ENCODE measurements around the gene EPB41L2. TPM values are rescaled to one million over a fixed set of nuclear protein-coding genes. Genes with fewer than 3 reads are reported as not detected.

Gene EPB41L2
- polyA plus RNA-seq, 3 donors = 10.1 to 127 (median 75.7) TPM

DNA sequence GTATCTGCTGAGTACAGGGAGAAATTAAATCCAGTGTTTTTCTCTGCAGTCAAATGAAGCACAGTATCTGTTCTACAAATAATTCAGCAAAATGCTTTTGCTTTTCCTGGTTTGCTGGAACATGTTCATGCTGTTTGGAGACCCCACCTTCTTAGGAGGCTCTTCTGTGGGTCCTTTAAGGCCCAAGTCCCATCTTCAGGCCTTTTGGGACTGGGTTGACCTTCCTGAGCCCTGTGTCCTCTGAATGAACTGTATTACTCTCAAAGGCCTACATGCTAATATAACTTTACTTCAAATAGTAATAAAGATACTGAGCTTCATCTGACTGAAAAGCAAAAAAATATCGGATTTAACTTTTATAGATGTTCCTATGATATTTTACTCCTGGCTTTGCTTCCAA, 216.5 kb downstream of the EPB41L2 start:
- no peak overlapping the region for H3K27ac ChIP-seq (ENCODE audit: low read depth, low read length)
- WGBS, 3 donors = 64 to 73% (median 69%) methylated on average over 1 of the region's 1 CpG

DNA sequence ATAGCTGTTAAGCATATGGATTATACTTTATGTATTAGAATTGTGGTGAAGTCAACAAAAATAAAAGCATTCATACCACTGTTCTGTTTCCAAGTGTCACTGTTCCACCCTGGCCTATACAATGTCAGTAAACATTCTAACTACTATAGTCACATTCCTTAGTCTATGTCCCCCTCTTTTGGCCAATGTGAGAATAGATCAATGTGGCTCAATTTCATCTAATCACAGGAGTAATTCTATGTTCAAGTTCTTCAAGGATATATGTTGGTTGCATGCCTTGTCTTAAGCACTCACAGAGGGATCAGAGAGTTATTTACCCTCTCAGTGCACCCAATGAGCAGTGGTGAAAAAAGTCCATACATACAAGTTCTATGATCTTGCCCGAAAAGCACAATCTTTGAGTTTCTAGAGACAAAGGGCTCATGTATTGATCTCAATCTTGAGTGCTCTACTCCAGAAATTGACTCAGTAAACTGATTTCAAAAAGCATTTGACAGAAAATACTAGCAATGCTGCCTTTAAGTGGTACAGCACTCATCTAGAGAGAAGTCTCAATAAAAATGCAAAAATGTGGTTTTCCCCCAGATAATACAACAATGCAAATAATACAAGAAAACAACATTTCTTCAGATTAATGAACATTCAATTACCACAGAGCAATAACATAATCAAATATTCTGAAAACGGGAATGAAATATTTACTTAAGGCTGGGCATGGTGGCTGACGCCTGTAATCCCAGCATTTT, 219.3 kb downstream of the EPB41L2 start:
- WGBS, 3 donors = 62 to 81% (median 78%) methylated on average over 3 of the region's 3 CpGs
- H3K27ac ChIP-seq (ENCODE audit: low read depth, low read length) = no peak overlapping the region

DNA sequence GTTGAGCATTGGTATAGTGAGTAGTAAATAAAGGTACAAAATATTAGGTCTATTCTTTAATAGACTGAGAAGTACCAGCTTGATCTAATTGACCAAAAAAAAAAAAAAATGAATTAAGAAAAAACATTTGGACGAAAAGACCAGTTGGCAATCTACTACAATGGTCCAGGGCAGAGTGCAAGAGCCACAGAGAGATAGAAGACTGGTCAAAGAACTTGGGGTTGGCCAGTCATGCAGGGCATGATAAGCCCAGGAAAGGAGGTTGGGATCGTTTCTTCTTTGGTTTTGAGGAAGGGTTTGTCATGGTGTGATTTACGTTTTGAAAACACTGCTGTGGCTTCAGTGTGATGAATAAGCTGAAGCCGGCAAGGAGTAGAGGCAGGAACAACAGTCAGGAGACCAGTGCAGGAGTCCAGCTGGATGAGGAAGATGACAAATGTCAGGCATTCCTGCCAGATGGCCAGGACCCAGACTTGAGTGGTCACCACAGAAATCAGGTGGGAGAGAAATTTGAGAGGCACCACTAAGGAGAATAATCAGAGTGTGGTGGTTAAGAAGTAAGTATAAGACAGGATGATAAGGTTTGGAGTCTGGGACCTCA, 221.8 kb downstream of the EPB41L2 start:
- WGBS, 3 donors = 42 to 67% (median 57%) methylated on average over 4 of the region's 4 CpGs
- no peak overlapping the region for H3K27ac ChIP-seq (ENCODE audit: low read depth, low read length)

DNA sequence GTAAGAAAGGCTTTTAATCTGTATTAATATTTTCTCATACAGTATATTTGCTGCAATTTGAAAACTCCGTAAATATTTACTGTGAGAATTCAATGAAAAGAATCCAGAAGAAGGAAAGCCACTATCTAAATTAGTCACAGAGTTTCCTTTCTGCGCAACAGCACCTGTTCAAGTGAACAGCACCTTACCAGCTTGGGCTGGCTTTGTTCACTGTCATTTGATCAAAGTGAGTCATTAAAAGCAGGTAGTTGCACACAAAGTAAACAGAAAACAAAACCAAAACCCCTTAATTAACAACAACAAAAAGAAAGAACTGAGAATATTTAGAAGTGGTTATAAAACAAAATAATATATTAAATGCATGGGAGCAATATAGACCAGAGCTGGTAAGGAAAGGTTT, 223.0 kb downstream of the EPB41L2 start:
- no peak overlapping the region for H3K27ac ChIP-seq (ENCODE audit: low read depth, low read length)
- WGBS, 3 donors = 91 to 99% (median 96%) methylated on average over 2 of the region's 2 CpGs

DNA sequence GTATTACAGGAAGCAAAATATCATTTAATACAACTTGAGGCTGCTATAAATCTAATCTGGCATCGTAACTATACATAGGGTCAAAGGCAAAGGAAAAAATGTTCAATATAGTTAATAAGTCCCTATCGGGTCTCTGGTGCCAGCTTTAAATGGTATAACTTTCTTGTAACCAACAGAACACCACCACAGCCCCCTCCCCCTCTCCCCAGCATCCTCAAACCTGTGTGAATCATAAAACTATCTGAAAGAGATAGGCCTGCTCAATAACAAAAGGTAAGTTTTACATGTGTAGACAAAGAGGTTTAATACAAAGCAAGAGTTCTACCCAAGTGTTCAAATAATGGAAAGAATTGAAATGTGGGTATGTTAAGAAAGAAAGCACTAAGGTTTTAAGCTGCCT, 223.7 kb downstream of the EPB41L2 start:
- WGBS, 3 donors = 85 to 90% (median 88%) methylated on average over 2 of the region's 2 CpGs
- H3K27ac ChIP-seq (ENCODE audit: low read depth, low read length) = no peak overlapping the region

DNA sequence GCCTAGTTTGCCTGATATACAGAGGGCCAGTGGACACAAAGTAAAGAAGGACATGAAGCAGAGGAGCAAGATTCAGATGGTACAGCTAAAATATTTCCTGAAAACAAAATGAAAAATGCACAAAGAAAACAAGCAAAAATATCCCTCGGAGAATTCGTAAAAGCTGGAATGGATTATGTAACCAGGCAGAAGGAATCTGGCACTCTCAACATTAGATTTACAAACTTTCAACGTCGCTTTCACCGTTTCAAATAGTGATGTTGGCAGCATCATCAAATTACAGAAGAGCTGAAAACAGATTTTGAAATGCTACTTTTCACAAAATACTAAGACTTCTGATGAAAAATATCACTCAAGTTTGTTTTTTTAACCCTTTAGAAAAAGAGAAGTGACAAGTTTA, 224.1 kb downstream of the EPB41L2 start:
- no peak overlapping the region for H3K27ac ChIP-seq (ENCODE audit: low read depth, low read length)
- 63 to 79% (median 64%) methylated on average over 5 of the region's 5 CpGs for WGBS, 3 donors

DNA sequence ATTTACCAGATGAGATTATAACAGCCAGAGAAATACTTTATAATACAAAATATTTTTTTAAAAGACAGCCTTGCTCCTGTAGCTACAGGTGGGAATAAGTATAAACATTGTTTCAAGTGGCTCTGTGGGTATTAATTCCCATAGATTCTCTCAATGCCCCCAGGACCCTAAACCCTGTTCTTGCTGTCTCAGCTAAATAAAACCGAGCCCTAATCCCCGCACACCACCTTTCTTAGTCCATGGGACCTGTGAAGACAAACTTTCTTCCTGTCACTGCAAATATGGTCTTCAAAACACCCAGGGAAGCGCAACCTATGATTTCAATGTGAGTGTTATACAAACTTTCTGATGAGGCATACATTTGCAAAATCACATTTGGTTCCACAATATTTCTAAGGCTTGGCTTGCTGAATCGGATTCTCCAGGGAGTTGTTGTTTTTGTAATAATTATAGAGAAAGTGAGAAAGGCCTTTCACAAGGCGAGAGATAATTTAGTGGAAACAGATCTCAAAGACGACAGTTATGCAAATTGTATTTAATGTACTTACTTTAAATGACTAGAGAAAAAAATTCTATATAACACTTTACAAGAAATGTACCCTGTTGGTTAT, 224.7 kb downstream of the EPB41L2 start:
- 82 to 92% (median 86%) methylated on average over 6 of the region's 6 CpGs for WGBS, 3 donors
- no peak overlapping the region for H3K27ac ChIP-seq (ENCODE audit: low read depth, low read length)

DNA sequence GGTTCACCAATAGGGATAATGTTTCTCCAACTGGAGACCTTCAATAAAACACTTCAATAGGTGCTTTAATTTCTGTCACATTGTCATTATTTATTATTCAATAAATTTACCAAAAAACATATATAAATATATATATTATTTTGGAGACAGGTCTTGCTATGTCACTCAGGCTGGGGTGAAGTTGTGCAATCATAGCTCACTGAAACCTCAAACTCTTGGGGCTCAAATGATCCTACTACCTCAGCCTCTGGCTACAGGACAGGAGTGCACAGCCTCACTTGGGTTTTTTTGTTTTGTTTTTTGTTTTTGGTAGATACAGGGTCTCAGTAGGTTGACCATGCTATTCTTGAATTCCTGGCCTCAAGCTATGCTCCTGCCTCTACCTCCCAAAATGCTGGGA, 226.0 kb downstream of the EPB41L2 start:
- H3K27ac ChIP-seq (ENCODE audit: low read depth, low read length) = no peak overlapping the region

DNA sequence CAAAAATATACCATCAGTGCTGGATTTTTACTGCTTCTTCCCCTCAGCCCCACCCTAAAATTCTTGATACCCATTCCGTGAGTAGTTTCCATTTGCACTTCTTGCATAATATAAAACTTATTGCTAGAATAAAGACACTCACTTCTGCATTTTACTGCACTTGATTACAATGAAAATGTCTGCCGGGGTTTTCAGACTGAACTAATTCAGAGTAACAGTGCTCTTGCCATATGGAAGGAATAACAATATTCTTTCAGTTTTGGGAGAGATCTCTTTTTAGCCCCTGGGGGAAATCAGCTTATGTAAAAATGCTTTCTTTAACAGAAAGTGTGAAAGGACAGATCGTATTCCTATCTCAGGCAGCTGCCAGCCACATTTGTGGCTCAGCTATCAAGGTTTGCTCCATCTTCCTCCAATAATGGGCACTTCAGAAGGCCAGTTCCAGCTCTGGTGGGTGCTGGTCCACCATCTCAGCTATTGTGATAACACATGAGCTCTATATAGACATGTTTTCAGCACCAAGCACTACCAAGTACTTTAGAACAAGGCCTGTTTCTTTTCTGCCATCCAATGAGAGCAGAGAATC, 226.9 kb downstream of the EPB41L2 start:
- no peak overlapping the region for H3K27ac ChIP-seq (ENCODE audit: low read depth, low read length)
- WGBS, 3 donors = 62 to 90% (median 73%) methylated on average over 3 of the region's 3 CpGs

DNA sequence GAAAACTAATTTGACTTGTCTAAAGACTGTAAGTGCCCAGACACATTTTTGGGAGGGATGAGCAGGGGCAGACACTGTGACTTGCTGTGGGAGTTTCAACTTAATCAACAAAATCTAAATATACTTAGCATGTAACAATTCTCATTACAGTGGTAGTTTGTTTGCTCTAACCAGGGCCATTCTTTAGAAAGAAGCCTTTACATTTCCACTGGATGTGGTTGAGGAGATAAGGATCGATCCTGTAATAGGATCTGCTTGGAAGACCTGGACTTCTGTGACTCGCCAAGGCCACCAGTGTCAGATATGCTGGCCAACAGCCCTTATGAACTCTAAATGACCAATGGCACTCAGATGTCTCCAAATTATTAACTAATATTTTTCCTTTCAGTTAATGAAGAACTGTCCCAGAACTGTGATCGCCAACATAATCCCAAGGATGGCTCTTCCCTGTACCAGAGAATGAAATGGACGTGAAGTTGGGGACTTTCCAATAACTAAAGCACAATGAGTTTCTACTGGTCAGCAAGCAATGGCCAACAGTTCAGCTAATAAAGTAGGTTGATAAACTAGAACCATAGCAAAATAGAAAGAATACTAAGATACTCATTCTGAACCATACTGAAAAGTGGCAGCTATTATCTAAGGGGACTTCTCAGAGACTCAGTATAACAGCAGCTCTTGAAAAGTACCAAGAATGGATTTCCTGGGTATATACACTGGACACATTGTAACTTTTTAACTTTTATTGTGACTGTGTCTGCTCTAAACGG, 228.4 kb downstream of the EPB41L2 start:
- no peak overlapping the region for H3K27ac ChIP-seq (ENCODE audit: low read depth, low read length)
- whole genome bisulfite sequencing, 3 donors = 76 to 95% (median 85%) methylated on average over 5 of the region's 5 CpGs

DNA sequence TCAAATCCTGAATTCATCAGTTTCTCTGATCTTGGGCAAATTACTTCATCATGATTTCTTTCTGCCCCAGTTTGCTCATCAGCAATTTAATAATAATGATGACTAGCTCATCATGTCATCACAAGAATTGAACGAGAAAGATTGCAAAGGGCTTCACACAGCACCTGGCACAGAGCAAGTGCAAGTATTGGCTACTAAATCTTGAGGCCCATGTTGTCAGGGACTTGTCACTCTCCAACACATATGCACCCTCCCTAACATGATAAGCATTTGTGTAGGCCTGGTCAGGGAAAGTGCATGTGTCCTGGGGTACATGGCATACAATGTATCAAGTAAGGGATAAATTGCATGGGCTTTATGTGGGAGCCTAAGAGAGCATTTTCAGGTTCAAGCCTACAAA, 229.5 kb downstream of the EPB41L2 start:
- WGBS, 3 donors = 41 to 93% (median 44%) methylated on average over 1 of the region's 1 CpG
- H3K27ac ChIP-seq (ENCODE audit: low read depth, low read length) = no peak overlapping the region

DNA sequence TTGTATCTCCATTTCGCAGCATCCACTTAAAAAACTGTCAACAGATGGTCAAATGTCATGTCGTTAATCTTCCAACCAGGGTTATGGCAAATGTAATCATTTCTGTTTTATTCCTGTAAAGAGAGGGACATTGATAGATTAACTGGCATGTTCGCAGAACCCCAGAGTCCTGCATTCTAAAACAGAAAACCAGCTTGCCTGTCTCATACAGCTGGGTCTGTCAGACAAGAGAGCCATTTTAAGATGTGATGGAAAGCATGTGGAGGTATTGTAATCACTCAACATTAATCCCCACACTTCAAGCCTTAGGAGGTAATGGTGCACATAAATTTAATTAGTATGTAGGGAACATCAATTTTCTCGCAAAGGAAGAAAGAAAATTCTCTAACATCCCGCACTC, 231.4 kb downstream of the EPB41L2 start:
- 84 to 85% (median 84%) methylated on average over 5 of the region's 5 CpGs for WGBS, 3 donors
- no peak overlapping the region for H3K27ac ChIP-seq (ENCODE audit: low read depth, low read length)

DNA sequence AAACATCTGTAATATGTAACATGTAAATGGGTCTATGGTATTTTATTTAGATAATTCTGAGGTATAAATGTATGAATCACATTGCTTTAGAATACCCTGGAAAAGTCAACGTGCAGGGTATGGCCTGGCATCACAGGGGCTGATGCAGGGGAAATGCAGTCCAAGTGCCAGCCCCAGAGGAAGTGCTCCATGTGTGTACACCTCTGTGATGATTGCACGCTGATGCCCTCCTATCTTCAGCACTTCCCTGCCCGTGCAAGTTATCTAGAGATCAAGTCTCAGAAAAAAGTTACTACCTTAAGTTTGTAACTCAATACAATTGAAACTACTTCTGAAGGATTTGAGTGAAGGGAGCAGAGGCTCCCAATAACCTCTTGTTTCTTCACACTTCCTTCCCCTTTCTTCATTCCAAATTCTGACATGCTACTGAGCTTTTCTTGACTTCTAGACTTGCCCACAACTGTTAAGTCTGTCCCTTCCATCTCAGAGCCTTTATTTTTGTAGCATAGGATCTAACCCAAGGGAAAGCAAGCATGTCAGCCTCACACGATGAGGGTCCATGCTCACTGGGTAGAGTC, 233.6 kb downstream of the EPB41L2 start:
- H3K27ac ChIP-seq (ENCODE audit: low read depth, low read length) = no peak overlapping the region
- WGBS, 3 donors = 55 to 77% (median 62%) methylated on average over 4 of the region's 4 CpGs

DNA sequence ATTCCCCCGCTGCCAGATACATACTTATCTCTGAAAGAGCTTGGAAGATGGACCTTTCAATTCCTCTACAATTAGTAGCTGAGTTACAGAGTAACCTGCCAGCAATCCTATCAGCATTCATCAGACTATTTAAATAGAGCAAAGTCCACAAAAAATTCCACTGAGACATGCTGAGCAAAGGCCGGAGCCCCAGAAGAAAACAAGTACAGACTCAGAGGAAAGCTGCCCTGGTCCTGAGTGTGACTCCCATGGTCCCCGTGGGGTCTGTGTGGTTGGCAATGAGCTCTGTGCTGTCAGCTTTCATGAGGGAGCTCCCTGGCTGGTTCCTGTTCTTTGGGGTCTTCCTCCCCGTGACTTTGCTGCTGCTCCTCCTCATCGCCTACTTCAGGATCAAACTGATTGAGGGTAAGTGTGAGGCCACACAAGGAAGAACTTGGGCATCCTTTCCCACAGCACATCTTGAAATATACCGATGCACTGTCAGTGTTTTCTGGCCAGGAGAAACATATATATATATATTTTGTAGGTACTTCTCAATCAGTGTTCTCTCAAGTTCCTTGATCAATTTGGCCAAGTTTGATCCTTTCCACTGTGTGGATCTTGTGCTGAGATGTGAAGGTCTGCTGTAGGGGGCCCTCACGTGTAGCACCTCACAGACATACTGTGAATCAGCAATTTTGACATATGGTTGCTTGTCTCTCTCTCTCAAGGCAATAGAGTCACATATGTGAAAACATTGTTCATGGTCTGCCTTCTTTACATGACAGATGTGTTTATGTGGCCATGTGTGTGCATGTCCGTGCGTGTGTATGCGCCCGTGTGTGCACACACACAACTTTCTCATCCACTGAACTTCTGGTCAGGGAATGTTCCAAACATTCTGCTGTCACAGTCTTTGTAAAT, 235.5 kb downstream of the EPB41L2 start, which contains the start of gene SMLR1:
SMLR1 (plus strand) TSS at position 160 of the 903 bp plus-strand sequence; CDS start at position 168, 8 bp downstream.
- WGBS, 3 donors = 48 to 82% (median 75%) methylated on average over 11 of the region's 11 CpGs
- H3K27ac ChIP-seq (ENCODE audit: low read depth, low read length) = no peak within 1 kb of the TSS

DNA sequence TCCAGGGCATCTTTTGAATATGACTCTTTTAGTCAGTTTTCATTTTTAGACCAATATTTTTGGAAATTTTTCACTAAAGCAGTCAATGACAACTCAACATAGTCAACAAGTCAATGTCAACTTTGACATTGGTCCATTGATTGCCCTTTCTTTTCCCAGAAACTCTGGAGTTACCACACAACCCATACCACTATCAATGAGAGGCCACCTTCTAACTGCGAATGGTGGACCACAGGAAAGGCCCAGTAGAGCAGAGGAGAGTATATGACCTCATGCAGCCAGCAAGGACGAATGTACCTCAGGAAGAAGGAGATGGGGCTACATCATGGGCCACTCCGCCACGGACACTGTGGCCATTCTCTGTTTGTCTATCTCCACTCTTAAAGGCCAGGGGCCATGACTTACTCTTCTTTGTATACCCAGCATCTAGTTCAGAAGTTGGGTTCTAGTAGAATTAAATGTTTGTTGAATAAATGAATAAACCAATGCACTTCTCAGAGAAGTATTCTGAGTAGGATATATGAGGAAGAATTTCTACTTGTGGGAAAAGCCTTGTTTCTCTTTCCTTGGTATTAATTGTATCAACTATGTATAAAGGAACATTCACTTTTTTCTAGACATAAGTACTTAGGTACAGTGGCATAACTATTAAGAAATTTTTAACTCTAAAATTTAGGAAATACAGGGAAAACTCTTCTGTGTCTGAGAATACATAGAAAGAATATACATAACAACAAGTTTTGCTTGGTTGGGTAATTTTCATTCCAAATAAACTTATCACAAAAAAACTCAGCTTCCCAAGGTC, 236.4 kb downstream of the EPB41L2 start:
- 78 to 97% (median 91%) methylated on average over 4 of the region's 4 CpGs for WGBS, 3 donors

DNA sequence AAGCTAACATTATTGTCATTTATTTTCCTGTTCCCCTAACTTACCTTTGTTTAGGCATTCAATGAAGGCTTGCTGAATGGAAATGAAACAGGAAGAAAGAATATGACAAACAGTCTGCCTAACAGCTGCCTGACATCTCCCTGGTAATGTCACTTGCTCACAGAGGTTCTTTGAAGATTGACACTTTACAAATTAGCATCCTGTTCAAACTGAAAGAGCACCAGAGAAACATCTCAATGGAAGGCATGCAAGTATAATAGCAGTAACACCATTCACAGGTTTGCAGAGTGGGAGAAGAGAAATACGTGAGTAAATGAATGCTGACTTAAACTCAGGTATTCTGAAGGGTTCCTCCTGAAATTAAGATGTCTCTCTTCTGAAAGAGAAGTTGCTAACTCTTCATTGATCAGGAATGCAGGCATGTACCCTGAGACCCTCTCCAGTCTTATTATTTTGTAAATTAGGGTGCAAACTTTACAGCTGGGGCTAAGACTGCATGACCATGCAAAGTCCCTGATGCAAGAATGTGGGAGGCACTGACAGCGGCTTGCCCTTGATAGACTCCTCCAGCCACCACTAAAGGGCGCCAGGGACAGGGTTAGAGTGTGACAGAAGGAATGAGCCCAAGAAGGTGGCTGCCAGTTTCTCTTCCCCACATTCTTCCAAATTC, 237.1 kb downstream of the EPB41L2 start:
- WGBS, 3 donors = 79 to 90% (median 88%) methylated on average over 3 of the region's 3 CpGs
- H3K27ac ChIP-seq (ENCODE audit: low read depth, low read length) = no peak overlapping the region

More for the DNA sequence above, 236.4 kb downstream of the EPB41L2 start:
- H3K27ac ChIP-seq (ENCODE audit: low read depth, low read length) = no peak overlapping the region
